Nephron (organoid): ENCODE measurements around the gene METTL25B.

Experiments
- H3K27ac Mint-ChIP-seq, 3 experiments: 2 replicates each; pipeline ENCODE4 v1.8.0; 2020; ENCODE audit warnings: mixed read lengths in 3 of 3, mild to moderate bottlenecking in 2 of 3, moderate library complexity in 1 of 3
- H3K27me3 Mint-ChIP-seq: 2 replicates; pipeline ENCODE4 v1.8.0; 2021; ENCODE audit warnings: low read depth, mild to moderate bottlenecking, moderate library complexity, mixed read lengths
- H3K36me3 Mint-ChIP-seq: 2 replicates; pipeline ENCODE4 v1.8.0; 2020; ENCODE audit warnings: low read depth, mixed read lengths
- H3K4me1 Mint-ChIP-seq: 2 replicates; pipeline ENCODE4 v1.8.0; 2020; ENCODE audit warnings: mixed read lengths
- H3K4me3 Mint-ChIP-seq, 3 experiments: 2 replicates each; pipeline ENCODE4 v1.8.0; 2020; ENCODE audit warnings: mild to moderate bottlenecking in 3 of 3, mixed read lengths in 3 of 3, moderate library complexity in 2 of 3
- H3K9me3 Mint-ChIP-seq: 2 replicates; pipeline ENCODE4 v1.8.0; 2020; ENCODE audit warnings: mixed read lengths
- TF ChIP-seq, protein P1 (sequence below), 3 experiments: fragments of 200-600 bp; sonication (generic); IDR thresholded peaks; one replicate each; pipeline ENCODE4 v1.5.0; 2021; ENCODE audit warnings: antibody characterized with exemption in 3 of 3; ENCODE audit not compliant: unreplicated experiment in 3 of 3

METTL25B gene

GRCh38 chr1:156707417-156708217 is 20.7 kb upstream of the METTL25B start:
- H3K4me3 Mint-ChIP-seq = peak overlapping the region; percentile 71 to 86 (median 73)
- TF ChIP-seq, protein P1, sequence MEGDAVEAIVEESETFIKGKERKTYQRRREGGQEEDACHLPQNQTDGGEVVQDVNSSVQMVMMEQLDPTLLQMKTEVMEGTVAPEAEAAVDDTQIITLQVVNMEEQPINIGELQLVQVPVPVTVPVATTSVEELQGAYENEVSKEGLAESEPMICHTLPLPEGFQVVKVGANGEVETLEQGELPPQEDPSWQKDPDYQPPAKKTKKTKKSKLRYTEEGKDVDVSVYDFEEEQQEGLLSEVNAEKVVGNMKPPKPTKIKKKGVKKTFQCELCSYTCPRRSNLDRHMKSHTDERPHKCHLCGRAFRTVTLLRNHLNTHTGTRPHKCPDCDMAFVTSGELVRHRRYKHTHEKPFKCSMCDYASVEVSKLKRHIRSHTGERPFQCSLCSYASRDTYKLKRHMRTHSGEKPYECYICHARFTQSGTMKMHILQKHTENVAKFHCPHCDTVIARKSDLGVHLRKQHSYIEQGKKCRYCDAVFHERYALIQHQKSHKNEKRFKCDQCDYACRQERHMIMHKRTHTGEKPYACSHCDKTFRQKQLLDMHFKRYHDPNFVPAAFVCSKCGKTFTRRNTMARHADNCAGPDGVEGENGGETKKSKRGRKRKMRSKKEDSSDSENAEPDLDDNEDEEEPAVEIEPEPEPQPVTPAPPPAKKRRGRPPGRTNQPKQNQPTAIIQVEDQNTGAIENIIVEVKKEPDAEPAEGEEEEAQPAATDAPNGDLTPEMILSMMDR (IDR thresholded peaks at IDR 0.05; ENCODE audit: unreplicated experiment in 3 of 3) = no peak
- H3K36me3 Mint-ChIP-seq = peaks cover 5% of the 10 kb centered on the region
- peak overlapping the region; percentile 97 to 98 (median 98) for H3K27ac Mint-ChIP-seq
- H3K4me1 Mint-ChIP-seq = peaks cover 74% of the 10 kb centered on the region
- H3K9me3 Mint-ChIP-seq = no peaks in the 10 kb centered on the region
- H3K27me3 Mint-ChIP-seq = no peaks in the 10 kb centered on the region

DNA sequence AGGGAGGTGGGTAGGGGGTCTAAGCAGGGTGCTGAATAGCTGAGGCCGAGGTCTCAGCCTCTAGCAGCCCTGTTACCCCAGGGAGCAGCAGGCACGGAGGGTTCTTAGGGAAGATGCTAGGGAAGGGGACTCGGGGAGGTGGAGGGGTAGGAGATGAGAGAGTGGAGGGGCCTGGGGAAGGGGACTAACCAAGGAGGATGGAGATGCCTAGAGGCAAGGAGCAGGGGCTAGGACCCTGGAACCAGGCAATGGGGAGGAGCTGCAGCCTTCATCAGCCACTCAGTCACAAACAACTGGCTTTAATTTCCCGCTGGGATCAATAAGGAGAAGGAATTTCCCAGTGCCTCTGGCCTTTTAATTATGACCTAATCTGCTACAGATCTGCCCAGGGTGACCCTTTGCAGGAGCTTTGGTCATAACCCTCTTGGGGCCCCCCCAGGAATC is 20.0 kb upstream of the METTL25B start:
- TF ChIP-seq, protein P1 (IDR thresholded peaks at IDR 0.05; ENCODE audit: unreplicated experiment in 3 of 3) = no peak
- Mint-ChIP-seq H3K4me3 (peak overlapping the region; percentile 19 to 73 (median 33)), H3K9me3 (no peaks in the 10 kb centered on the region), H3K36me3 (peaks cover 2% of the 10 kb centered on the region), H3K27ac (peak overlapping the region; percentile 97 to 98 (median 98)), H3K27me3 (no peaks in the 10 kb centered on the region), H3K4me1 (peaks cover 70% of the 10 kb centered on the region)

GRCh38 chr1:156709031-156709430 is 19.2 kb upstream of the METTL25B start:
- Mint-ChIP-seq H3K27me3 (no peaks in the 10 kb centered on the region), H3K4me3 (peak overlapping the region in 2 of 3 experiments; percentile 5 to 19), H3K4me1 (peaks cover 62% of the 10 kb centered on the region), H3K27ac (peak overlapping the region; percentile 97 to 98 (median 98)), H3K9me3 (no peaks in the 10 kb centered on the region), H3K36me3 (no peaks in the 10 kb centered on the region)
- TF ChIP-seq, protein P1 (IDR thresholded peaks at IDR 0.05; ENCODE audit: unreplicated experiment in 3 of 3) = no peak

DNA sequence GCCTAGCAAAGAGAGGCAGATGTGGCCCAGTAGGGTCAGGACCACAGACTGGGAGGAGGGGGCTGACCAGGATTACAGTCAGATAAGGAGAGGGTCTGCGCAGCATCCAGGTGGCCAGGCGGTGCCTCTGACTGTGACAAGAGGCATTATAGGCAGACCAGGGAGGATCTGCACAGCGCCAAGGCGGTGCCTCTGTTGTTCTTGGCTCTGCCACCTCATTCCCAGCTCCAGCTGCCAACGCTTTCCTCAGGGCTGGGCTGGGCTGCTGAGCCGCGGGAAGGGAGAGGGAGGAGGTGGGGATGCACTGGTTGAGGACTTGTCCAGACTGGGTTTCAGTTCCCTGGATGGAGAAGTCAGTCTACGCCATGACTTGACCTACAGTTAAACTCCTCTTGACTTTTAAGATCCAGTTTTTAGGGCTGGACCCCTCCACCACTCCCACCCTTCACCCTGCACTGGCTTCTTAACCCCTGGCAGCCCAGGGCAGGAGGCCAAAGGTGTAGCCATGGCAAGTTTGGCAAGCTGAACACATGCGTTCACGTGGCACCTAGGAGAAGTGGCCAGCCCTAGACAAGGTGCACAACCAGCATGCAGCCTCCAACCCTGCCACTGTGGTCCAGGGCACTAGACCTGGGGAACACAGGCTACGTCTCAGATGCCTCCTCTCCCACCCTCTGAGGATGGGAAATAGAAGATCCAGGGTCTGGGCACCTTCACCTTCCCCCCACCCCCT is 18.3 kb upstream of the METTL25B start:
- H3K4me1 Mint-ChIP-seq = peaks cover 59% of the 10 kb centered on the region
- TF ChIP-seq, protein P1 (IDR thresholded peaks at IDR 0.05; ENCODE audit: unreplicated experiment in 3 of 3) = no peak
- no peaks in the 10 kb centered on the region for H3K9me3 Mint-ChIP-seq
- peak overlapping the region in 1 of 3 experiments; percentile 58 for H3K4me3 Mint-ChIP-seq
- no peaks in the 10 kb centered on the region for H3K27me3 Mint-ChIP-seq
- H3K27ac Mint-ChIP-seq = peak overlapping the region; percentile 97 to 98 (median 98)
- peaks cover 3% of the 10 kb centered on the region for H3K36me3 Mint-ChIP-seq

- H3K27ac Mint-ChIP-seq = peak overlapping the region; percentile 94 to 98 (median 97)
- peak overlapping the region in 1 of 3 experiments; percentile 18 for H3K4me3 Mint-ChIP-seq
Measured at GRCh38 chr1:156711011-156711817, 17.1 kb upstream of the METTL25B start.

More at GRCh38 chr1:156711011-156711817, 17.1 kb upstream of the METTL25B start:
- no peaks in the 10 kb centered on the region for H3K27me3 Mint-ChIP-seq
- H3K36me3 Mint-ChIP-seq = peaks cover 12% of the 10 kb centered on the region
- peaks cover 63% of the 10 kb centered on the region for H3K4me1 Mint-ChIP-seq
- no peaks in the 10 kb centered on the region for H3K9me3 Mint-ChIP-seq
- TF ChIP-seq, protein P1 (IDR thresholded peaks at IDR 0.05; ENCODE audit: unreplicated experiment in 3 of 3) = no peak
